COLO668 (cell line): ENCODE data around the gene SULT2B1.
A peak's percentile ranks its signal among the peaks of the same experiment; 100 is the strongest.
"Not testable (repeated sequence)": the region's sequence is repeated elsewhere in the genome, so short reads cannot be mapped to it uniquely, and the experiment has no call there.

Experiments used
- DNase-seq: peaks from one replicate; lab custom pipeline; 2025; ENCODE audit not compliant: unreplicated experiment; lab: John Stamatoyannopoulos, UW

Gene SULT2B1

GRCh38 chr19:48524732-48525131 lies 27.2 kb upstream of the SULT2B1 start:
- DNase-seq = no peak

GRCh38 chr19:48529156-48529555 lies 22.8 kb upstream of the SULT2B1 start:
- no peak for DNase-seq

GRCh38 chr19:48530066-48530720 lies 21.8 kb upstream of the SULT2B1 start:
- no peak for DNase-seq

- no peak for DNase-seq
These were observed 21.2 kb upstream of the SULT2B1 start for GRCh38 chr19:48530770-48531169.

GRCh38 chr19:48533770-48534169 lies 18.2 kb upstream of the SULT2B1 start:
- no peak for DNase-seq

GRCh38 chr19:48537541-48537940 lies 14.4 kb upstream of the SULT2B1 start:
- DNase-seq = no peak

GRCh38 chr19:48538057-48538456 lies 13.9 kb upstream of the SULT2B1 start:
- DNase-seq = not testable (repeated sequence)

- DNase-seq = peak; percentile 97
These were observed 12.4 kb upstream of the SULT2B1 start for GRCh38 chr19:48539503-48540096.

GRCh38 chr19:48540110-48540509 lies 11.9 kb upstream of the SULT2B1 start:
- peak; percentile 53 for DNase-seq

GRCh38 chr19:48541813-48542212 lies 10.2 kb upstream of the SULT2B1 start:
- DNase-seq = no peak

- DNase-seq = peak; percentile 68
These were observed 8.8 kb upstream of the SULT2B1 start for GRCh38 chr19:48543121-48543710.

- no peak for DNase-seq
These were observed 6.9 kb upstream of the SULT2B1 start for GRCh38 chr19:48544856-48545750.

GRCh38 chr19:48547722-48548121 lies 4.2 kb upstream of the SULT2B1 start:
- DNase-seq = no peak

- no peak for DNase-seq
These were observed 3.6 kb upstream of the SULT2B1 start for GRCh38 chr19:48548253-48548911.

GRCh38 chr19:48549380-48549779 lies 2.6 kb upstream of the SULT2B1 start:
- DNase-seq = no peak

- no peak for DNase-seq
These were observed 692 bp downstream of the SULT2B1 start for GRCh38 chr19:48552406-48553322.

GRCh38 chr19:48553676-48554384 lies 1.9 kb downstream of the SULT2B1 start:
- DNase-seq = peak; percentile 46

GRCh38 chr19:48554385-48555091 lies 2.6 kb downstream of the SULT2B1 start:
- DNase-seq = no peak

GRCh38 chr19:48556163-48556562 lies 4.2 kb downstream of the SULT2B1 start:
- DNase-seq = peak; percentile 48
